ENCODE data around the gene PLCL1.

Gene PLCL1

DNA sequence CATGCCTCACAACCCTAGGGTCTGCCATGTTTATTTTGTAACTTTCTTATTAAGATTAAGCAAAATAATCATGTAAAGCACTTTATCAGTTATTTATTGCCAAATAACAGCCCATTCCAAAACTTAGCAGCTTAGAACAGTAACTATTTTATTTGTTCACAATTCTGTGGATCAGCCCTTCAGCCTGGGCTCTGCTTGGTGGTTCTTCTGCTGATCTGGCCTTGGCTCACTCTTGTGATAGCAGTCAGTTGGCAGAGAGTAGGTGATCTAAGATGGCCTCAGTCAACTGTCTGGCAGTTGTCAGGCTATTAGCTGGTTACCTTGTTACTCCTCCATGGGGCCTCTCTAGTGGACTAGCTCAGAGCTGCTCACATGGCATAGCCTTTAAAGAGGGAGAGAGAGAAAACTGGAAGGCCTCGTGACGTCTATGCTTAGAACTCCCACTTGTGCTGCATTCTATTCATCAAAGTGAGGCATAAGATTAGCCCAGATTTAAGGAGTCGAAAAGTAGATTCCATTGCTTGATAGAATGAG is 54.3 kb downstream of the PLCL1 start:
- no peak for DNase-seq

DNA sequence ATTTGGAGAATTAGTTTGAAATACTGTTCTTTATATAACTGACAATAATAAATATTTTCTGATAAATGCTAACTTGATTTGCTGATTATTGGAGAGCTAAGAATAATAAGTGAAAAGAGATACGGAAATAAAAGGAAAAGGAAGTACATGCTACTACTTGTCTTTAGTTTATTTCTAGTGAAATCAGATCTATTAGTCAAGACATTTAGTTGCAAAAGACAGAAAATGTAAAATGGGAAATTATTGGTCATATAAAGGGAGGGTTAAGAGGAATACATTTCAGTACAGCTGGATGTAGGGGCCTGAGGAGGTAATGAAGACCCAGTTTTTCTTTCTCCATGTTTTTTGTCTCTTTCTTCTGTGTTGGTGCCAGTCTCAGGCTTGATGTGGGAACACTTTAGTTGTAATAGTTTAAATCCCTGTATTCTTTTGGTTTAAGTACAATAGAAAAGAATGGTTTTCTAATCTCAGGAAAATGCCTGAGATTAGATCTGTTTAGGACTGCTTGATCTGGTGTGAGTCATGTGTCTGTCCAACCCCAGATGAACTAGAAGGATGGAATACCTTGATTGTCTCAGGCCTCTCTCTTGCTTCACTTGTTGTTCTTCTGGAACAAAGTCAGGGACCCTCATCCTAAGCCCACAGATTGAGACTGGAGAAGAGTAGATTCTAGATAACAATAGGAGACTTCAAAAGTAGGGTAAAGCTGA is 58.0 kb downstream of the PLCL1 start:
- no peak for DNase-seq

DNA sequence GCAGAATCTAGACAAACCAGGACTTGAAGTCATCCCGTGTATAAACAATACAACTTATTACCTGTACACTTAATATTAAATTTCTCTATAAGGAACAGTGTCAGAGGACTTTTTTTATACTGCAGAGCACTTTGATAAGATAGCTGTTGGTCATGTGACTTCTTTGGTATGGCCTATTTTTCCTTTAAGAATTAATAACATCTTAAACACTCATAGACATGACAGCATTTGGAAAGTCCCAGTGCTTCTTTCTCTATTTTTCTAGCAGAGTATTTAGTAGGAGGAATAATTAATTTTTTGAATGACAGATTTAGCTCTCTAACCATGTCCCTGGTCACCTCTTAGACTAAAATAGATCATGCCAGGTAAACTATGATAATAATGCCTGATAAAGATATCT is 59.4 kb downstream of the PLCL1 start:
- no peak for DNase-seq

DNA sequence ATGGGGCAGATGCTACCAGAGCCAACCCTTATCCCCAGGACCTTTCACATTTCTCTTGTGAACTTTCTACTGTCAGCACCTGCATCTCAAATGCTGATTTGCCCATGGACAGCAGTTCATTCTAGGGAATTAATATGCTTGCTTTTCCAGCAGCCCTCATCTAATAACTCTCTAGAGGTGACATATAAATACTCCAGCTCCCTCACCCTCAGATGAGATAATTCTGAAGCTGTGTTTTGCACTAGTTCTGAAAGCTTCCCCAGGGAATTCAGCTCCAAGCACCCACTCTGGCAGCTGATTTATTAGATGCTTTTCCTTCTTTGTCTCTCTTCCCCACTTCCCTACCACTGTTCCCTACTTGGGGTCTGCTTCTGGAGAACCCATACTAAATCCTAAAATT is 62.1 kb downstream of the PLCL1 start:
- DNase-seq: no peak

DNA sequence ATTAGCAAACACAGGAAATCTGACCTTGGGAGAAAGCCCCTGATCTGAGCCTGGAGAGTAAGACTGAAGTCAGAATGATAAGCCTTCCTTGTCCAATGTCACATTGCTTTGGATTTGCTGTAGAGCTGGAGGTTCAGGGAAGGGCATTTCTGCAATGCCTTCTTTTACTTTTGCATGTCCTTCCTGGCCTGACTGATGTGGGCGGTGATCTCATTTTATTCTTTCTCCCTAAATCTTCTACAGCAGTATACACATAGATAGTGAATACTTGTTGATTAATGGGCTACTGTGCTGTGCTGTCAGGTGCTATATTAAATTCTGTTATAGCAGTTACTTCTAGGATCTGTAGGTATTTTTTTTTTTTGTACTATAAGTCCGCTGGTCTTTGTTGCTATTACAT is 62.6 kb downstream of the PLCL1 start:
- DNase-seq: no peak

DNA sequence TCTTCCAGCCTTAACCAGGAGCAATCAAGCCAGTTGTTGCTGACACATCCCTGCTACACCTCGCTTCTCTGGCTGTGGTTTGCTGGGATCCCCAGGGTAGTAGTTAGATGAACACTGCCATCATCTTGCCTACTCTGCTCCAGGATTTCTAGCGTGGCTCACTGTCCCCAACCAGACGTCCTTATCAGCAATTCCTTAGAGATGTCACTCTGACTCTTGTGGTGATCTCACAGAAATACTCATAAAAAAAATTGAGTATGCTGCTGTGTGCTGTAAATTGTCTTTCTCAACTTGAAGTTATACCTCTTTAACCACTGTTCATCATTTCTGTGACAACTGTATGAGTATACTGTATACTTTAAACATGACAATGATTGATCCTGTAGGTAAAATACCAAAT is 63.2 kb downstream of the PLCL1 start:
- DNase-seq: no peak

DNA sequence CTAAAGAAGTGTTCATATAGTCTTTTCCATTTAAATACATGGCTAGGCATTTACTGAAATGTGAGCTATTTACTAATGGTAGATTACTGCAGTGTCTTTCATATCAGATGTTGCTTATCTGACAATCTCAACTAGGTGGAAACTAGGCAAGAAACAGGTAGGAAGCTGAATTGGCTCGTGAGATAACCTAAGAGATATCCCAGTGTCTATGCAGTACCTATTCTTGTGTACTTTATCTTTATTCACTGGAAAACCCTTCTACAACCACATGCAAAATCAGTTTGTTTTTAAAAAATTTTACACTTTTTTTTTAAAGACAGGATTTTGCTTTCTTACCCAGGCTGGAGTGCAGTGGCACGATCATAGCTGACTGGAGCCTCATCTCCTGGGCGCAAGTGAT is 63.8 kb downstream of the PLCL1 start:
- DNase-seq: no peak

DNA sequence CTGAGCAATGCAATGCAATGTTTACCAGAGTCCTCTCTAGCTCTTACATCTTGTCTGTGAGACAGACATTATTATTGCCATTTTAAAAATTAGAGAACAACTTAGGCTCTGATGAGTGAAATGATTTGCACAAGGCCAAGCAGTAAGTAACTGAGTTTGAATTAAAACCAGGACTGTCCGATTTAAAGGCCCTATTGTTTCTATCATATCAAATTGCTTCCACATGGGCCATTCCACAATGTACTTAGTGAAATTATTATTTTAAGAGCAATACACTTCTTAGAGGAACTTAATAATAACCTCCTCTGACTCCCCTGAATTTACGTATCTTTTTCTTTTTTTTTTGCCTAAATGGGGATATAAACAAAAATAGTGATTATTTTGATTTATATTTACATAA is 64.6 kb downstream of the PLCL1 start:
- DNase-seq: no peak

DNA sequence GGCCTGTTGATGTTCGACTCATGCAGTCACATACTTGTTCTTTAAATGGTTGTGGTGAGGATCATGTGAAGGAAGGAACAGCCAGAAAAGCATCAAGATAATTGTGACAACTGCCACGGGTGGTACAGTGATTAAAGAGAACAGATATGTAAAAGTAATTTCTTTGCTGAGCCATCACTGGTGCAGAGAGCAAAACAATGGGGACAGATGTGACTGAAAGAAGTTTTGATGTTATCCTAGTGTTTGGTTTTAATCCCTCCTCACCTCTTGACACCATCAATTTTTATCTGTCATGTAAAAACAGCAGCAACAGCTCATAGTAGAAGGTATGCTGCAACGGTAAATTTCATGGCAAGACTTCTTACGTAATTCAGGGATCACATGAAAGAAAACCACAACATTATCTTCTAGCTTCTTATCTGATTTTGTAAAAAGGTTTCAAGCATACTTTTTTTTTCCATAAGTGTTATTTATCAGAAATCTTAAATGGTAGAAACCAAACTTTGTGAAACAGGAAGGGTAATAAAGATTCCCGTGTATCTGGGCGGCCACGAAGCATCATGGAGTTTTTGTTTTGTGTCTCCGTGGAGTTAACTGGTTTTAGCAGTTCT is 65.2 kb downstream of the PLCL1 start:
- no peak for DNase-seq

DNA sequence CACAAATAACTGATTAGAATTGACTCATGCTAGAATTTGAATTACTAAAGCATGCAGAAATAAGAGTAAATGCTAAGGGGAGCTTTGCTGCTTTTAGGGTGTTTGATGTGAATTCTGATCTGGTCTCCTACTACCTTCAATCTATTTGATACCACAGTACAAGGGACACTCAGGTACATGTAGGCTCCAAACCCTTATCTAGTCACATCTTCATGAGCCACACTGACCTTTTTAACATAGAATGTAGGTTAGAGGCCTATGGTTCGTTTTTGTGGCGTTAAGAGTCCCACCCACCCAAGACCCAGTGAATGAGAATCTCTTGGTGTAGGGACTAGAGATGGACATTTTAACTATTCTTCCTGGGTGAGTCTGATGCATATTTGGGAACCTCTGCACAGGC is 65.7 kb downstream of the PLCL1 start:
- DNase-seq: no peak

DNA sequence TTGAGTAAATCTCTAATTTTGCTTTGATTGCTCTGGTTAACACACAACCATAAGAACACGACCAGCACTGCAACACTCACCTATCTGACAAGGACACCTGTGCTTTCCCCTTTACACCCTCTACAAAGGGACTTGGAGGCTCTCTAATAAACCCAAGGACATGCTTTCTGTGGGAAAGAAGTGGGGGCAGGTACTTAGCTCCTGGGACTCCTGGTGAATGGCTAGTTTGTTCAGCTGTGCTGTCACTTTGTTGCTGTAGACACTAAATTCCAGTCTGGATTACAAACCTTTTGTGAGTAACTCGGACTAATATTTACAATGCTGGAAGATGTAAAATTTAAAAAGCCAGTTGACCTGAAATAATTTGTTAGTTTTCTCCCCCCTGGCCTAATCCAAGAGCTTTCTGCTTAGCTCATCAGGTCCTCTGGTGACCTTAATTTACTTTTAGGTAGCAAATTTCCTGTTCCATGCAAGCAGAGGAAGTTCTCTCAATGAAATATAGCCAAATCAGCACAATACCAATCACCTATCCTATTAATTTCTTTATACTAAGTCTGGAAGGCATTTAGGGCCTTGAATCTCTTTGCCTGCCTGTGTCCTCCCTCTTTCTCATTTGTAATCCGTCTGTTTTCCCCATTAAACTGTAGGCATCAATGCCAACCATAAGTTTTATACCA is 67.5 kb downstream of the PLCL1 start:
- no peak for DNase-seq

DNA sequence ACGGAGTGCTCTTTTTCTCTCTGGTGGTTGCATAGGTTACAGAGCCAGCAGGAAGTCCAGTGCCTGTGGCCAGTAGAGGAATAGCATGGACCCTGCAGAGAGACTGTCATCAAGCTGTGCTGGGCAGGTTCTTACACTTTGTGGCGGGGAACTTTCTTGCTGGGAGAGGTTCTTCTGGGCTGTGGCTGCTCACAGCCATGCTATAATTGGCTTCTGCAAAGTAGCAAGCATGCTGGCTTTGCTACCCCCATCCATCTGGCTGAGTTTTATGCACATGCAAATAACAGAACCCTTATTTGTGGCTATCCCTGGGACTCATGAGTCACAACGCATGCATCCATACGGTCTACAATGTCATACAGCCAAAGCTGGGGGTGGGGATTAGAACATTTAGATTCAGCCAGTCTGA is 68.9 kb downstream of the PLCL1 start:
- no peak for DNase-seq

DNA sequence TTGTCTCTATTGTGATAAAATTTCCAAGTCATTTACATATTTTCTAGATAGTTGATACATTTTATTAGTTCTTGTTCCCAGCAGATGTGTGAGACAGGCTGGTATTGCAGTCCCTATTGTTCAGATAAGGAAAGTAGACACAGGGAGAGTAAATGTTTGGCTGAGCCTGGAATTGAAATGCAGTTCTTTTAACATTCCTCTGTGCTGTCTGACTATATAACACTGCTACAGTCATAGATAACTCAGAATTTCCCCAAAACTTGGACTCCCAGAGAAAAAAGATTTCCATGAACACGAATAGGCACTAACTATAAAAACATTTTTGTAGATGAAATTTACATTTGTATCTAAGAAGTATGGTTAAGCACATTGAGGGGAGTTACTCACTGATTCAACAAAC is 71.4 kb downstream of the PLCL1 start:
- no peak for DNase-seq

DNA sequence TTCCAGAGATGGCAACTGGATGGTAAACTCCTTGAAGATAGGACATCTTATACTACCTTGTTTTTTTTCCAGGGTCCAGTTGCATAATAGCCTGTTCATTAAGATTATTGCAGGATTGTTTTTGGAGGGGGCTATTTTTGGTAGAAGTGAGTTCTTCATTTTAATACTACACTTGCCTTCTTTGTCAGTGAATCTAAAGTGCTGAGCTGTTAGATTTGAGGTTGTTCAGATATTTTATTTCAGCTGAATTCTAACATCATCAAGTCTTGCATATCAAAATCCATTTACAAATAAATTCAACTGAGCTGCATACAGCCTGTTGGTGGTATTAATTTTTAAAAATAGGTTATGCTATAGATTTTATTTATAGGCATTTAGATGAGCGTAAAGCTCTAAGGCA is 72.1 kb downstream of the PLCL1 start:
- no peak for DNase-seq

DNA sequence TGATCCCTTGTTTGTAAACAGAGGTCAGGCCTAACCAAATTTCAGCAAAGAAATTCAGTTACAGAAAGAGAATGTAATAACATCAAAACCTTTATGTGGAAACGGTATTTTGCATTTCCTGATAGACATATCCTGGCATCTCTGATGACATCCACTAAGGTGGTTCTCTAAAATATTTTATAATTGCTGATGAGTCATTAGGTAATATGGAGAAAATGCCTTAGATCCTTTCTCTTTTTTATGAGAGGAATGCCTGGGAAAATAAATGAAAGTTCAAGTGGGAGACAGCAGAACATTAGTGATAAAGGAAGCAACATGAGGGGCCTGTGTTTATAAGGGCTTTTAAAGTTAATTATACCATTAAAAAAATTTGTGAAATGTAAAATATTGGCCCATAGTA is 72.6 kb downstream of the PLCL1 start:
- no peak for DNase-seq

DNA sequence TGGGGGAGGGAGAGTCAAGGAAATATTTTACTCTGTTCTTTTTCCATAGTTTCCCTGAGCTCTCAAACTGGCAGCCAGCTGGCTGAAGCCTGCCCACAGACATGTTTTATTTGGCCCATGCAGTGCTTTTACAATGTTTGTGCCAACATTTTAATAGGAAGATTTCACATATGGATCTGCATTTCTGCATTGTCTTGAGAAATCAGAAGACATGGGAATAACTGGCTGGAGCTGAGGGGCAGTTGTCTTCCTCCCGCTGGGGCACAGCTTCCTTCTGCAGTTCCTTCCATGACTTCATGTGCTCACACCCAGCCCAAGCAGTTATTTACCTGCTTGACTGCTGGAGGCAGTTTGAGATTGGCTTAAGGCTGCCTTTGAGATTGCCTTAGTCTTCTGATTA is 74.4 kb downstream of the PLCL1 start:
- no peak for DNase-seq

DNA sequence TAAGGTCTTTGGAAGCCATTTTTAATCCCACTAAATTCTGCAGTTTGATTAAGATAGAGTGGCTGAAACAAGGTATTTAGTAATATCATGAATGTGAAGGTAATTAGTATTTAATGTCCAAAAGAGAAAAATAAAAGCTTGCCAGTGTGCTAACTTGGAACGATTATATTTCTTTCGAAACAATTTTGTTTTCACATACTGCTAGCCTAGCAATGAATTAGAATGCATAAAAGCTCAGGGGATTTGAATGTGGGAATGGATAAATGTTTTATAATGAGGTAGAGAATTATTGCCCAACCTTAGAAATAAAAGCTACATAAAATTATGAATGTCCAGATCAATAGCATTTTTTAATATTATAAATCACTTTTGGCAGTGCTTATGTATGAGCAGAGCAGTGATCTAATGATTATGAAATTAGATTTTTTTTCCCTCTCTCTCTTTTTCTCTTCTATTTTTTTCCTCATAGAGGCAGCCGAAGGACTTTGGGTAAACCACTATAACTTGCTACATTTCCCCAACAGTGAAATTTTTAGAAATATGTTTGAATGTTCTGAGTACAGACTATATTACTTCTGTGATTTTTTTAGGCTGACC is 75.5 kb downstream of the PLCL1 start:
- no peak for DNase-seq

DNA sequence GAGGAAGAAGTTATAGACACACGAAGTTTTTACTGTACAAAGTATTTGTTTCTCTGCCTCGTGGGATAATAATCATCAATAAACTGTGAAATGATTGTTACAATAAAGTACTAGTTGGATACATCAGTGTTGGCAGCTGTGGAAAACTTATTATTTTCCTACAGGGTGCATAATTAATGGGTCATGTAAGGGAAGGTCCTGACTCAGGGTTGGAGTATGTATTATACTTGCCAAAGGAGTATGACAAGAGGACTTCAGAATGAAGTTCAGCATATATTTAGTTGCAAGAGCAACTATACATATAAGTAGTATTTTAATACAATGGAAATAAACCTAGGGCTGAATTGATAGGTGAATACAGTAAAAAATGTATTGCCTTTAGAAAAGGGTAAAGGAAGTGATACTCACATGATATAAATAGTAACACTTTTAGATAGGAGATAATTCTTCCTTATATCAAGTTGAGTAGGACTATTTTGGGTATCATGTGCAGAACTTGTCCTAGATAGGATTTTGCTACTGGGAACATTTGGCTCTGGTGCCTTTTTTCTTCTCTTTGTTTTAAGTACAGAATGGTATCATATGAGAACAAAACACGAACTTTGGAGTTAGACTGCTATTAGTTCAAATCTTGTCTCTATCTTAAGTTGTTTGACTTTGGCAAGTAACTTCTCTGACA is 79.1 kb downstream of the PLCL1 start:
- no peak for DNase-seq

DNA sequence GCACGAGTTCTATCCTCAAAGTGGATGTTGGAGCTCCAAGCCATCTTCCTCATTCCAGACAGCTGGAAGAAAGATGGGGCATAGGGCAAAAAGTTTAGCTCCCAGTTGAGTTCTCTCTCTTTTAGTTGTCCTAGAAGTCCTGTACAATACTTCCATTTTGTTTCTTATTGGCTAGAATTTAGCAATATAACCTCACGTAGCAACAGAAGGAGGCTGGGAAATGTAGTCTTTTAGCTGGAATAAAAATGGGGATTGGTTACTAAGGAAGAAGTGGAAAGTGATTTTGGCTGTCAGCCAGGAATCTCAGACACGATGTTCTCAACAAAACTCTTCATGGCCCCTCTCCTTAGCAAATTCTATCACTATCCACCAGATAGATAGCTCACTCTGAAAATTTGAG is 79.9 kb downstream of the PLCL1 start:
- no peak for DNase-seq

DNA sequence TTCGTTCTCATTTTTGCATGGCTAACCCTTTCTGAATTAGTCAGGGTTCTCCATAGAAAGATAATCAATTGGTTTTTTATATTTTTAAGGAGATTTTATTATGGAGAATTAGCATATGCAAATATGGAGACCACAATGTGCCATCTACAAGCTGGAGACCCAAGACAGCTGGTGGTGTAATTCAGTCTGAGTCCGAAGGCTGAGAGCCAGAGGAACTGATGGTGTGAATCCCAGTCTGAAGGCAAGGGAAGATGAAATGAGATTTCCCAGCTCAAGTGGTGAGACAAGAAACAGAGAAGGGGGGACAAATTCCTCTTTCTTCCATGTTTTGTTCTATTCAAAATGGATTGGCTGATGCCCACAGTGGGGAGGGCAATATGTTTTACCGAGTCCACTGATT is 80.7 kb downstream of the PLCL1 start:
- DNase-seq: no peak

DNA sequence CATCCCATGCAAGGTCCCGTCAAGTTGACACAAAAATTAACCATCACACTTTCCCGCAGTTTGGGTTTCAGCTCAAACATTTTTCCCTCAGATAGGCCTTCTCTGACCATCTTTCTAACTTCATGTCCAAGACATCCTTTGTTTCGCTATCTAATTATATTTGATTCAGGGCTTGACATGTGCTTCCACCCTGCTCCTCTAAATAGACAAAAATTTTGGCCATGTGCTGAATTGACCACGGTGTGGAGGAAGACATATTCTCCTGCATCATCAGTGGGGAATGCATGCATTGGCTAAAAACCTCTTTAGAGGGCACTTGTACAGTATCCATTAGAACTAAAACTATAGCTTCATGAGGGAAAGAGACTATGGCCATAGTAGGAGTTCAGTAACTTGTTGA is 81.2 kb downstream of the PLCL1 start:
- DNase-seq: no peak

DNA sequence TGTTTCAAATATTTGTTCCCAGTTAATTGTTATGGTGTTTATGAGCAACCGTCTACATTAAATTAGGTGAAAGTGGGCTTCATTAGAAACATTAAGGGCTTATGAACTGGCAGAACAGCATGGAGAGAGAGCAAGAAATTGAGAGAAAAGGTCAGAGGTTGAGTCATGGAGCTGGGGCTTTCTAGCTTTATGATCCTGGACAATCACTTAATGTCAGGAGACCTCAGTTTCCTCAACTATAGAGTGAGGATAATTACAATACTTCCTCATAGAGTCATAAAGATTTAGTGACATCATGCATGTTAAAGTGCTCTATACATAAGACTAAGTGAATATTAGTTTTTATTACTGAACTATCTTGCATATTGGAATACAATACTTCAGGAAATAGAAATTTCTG is 83.9 kb downstream of the PLCL1 start:
- no peak for DNase-seq

DNA sequence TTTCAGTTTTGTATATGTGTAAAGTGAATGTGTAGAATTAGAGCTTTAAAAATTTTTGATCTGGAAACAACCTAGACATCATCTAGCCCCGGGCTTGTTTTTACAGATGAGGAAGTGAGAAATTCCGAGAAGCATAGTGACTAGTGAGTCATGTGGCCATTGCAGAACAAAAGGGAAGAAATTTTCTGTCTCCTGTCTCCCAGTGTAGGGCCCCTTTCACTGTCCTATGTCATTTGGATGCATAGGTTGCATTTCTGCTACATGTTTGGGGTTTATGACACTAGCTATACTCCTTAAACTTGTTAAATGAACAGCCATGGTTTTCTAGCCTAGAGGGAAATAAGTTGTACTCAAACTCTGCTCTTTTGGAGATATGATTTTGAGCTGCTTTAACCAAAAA is 84.6 kb downstream of the PLCL1 start:
- peak; percentile 27 for DNase-seq
